SK-N-SH (cell line): ENCODE data around the gene OTOP1. TPM values are rescaled to one million over a fixed set of nuclear protein-coding genes. Genes with fewer than 3 reads are reported as not detected.

ENCODE experiments used
- CTCF ChIA-PET: fragments of 300-600, 350-600 bp; formaldehyde crosslinking; extraction: SDS; loops from one replicate; lab custom pipeline; 2021; lab: Yijun Ruan, JAX
- POLR2A ChIA-PET: fragments of 350-600 bp; sonication (Branson Sonifier 250); formaldehyde crosslinking; extraction: SDS; loops from one replicate; lab custom pipeline; 2020; ENCODE audit warnings: antibody characterized with exemption, inconsistent platforms; lab: Yijun Ruan, JAX
- DNase-seq: peaks from one replicate; pipeline ENCODE4 v3.0.0; 2012
- H2AFZ ChIP-seq: fragments of 200-600 bp; sonication (generic); 2 replicates; pipeline ENCODE4 v1.8.1; 2016; ENCODE audit warnings: antibody characterized with exemption, mild to moderate bottlenecking, low read depth
- H3F3A ChIP-seq: fragments of 200-600 bp; sonication (generic); replicated peaks from 2 replicates; pipeline ENCODE3; 2016; ENCODE audit warnings: antibody characterized with exemption, mild to moderate bottlenecking; ENCODE audit not compliant: insufficient read depth
- H3K27ac ChIP-seq, 2 experiments: fragments of 200-500 bp in 1 of 2; fragments of 200-600 bp in 1 of 2; sonication (Bioruptor generic) in 1 of 2; sonication (generic), shearing (Covaris generic) in 1 of 2; 2 replicates each; pipeline versions ENCODE4 v1.5.1 to v1.6.1; 2014 to 2016; ENCODE audit warnings: low read depth in 2 of 2, inconsistent platforms in 1 of 2, low read length in 1 of 2, mild to moderate bottlenecking in 1 of 2, mixed read lengths in 1 of 2
- H3K27me3 ChIP-seq: fragments of 200-600 bp; sonication (generic), shearing (Covaris generic); 2 replicates; pipeline ENCODE4 v1.6.1; 2016; ENCODE audit warnings: mixed run types; ENCODE audit not compliant: insufficient read depth
- H3K36me3 ChIP-seq, 2 experiments: fragments of 200-500 bp in 1 of 2; fragments of 200-600 bp in 1 of 2; sonication (Bioruptor generic) in 1 of 2; sonication (generic) in 1 of 2; replicated peaks in 1 of 2; 2 replicates each; pipeline versions ENCODE3 to v1.5.1; 2014 to 2016; ENCODE audit warnings: low read length in 1 of 2, mild to moderate bottlenecking in 1 of 2; ENCODE audit not compliant: insufficient read depth in 2 of 2, control insufficient read depth in 1 of 2
- H3K4me1 ChIP-seq, 2 experiments: fragments of 200-500 bp in 1 of 2; fragments of 200-600 bp in 1 of 2; sonication (Bioruptor generic) in 1 of 2; sonication (generic), shearing (Covaris generic) in 1 of 2; 2 replicates each; pipeline versions ENCODE4 v1.5.1 to v1.6.1; 2014 to 2016; ENCODE audit warnings: low read depth in 1 of 2, low read length in 1 of 2, mixed run types in 1 of 2; ENCODE audit not compliant: insufficient read depth in 2 of 2, control insufficient read depth in 1 of 2
- H3K4me2 ChIP-seq: fragments of 200-600 bp; sonication (generic), shearing (Covaris generic); 2 replicates; pipeline ENCODE4 v1.6.1; 2017; ENCODE audit warnings: mixed run types
- H3K4me3 ChIP-seq, 2 experiments: fragments of 200-500 bp in 1 of 2; fragments of 200-600 bp in 1 of 2; sonication (Bioruptor generic) in 1 of 2; sonication (generic), shearing (Covaris generic) in 1 of 2; 2 replicates each; pipeline versions ENCODE4 v1.5.1 to v1.8.1; 2014 to 2016; ENCODE audit warnings: low read depth in 2 of 2, inconsistent platforms in 1 of 2, low read length in 1 of 2, mild to moderate bottlenecking in 1 of 2, mixed read lengths in 1 of 2, moderate library complexity in 1 of 2
- H3K79me2 ChIP-seq: fragments of 200-600 bp; sonication (generic); 2 replicates; pipeline ENCODE4 v1.8.1; 2017; ENCODE audit warnings: mild to moderate bottlenecking; ENCODE audit not compliant: insufficient read depth
- H3K9ac ChIP-seq: fragments of 200-600 bp; sonication (generic); 2 replicates; pipeline ENCODE4 v1.6.1; 2017; ENCODE audit warnings: mixed run types
- H3K9me2 ChIP-seq: fragments of 200-600 bp; sonication (generic); 2 replicates; pipeline ENCODE4 v1.6.1; 2017; ENCODE audit warnings: mixed run types
- H3K9me3 ChIP-seq: fragments of 200-600 bp; sonication (generic); 2 replicates; pipeline ENCODE4 v1.6.1; 2017; ENCODE audit warnings: mixed run types, mild to moderate bottlenecking, moderate library complexity
- H4K20me1 ChIP-seq: fragments of 200-600 bp; sonication (generic); 2 replicates; pipeline ENCODE4 v1.6.1; 2017; ENCODE audit warnings: mild to moderate bottlenecking, mixed run types; ENCODE audit not compliant: insufficient read depth
- ELF1 ChIP-seq: IDR thresholded peaks from 2 replicates; pipeline ENCODE4 v1.4.0; 2012
- EZH2phosphoT487 ChIP-seq: fragments of 200-600 bp; sonication (generic); IDR thresholded peaks from 2 replicates; pipeline ENCODE4 v1.6.1; 2017; ENCODE audit warnings: low read depth, mixed run types, mild to moderate bottlenecking, antibody characterized with exemption, moderate library complexity, borderline replicate concordance
- FOSL2 ChIP-seq: IDR thresholded peaks from 2 replicates; pipeline ENCODE4 v1.4.0; 2012; ENCODE audit warnings: low read depth, mild to moderate bottlenecking, moderate library complexity, borderline replicate concordance
- FOXJ3 ChIP-seq: sonication (generic); formaldehyde crosslinking; IDR thresholded peaks from 2 replicates; pipeline ENCODE4 v1.5.1; 2020; ENCODE audit warnings: mild to moderate bottlenecking, missing genetic modification reagents
- FOXM1 ChIP-seq: IDR thresholded peaks from 2 replicates; pipeline ENCODE4 v1.4.0; 2012; ENCODE audit warnings: low read depth, mild to moderate bottlenecking
- GABPA ChIP-seq: IDR thresholded peaks from 2 replicates; pipeline ENCODE4 v1.4.0; 2012; ENCODE audit warnings: low read depth, mild to moderate bottlenecking
- GATA2 ChIP-seq: sonication (generic); formaldehyde crosslinking; IDR thresholded peaks from 2 replicates; pipeline ENCODE4 v1.5.0; 2020; ENCODE audit warnings: mild to moderate bottlenecking, missing genetic modification reagents
- JUND ChIP-seq: IDR thresholded peaks from 2 replicates; pipeline ENCODE4 v1.4.0; 2012
- MEF2A ChIP-seq: IDR thresholded peaks from 2 replicates; pipeline ENCODE4 v1.4.0; 2012; ENCODE audit warnings: low read depth, borderline replicate concordance
- MXI1 ChIP-seq: IDR thresholded peaks from 2 replicates; pipeline ENCODE4 v1.6.1; 2012; ENCODE audit warnings: mild to moderate bottlenecking, low read depth, low read length, improper control_type of control experiment
- PBX3 ChIP-seq: IDR thresholded peaks from 2 replicates; pipeline ENCODE4; 2012
- RFX5 ChIP-seq: IDR thresholded peaks from 2 replicates; pipeline ENCODE4 v1.6.1; 2012; ENCODE audit warnings: mild to moderate bottlenecking, improper control_type of control experiment, low read length
- RXRA ChIP-seq: IDR thresholded peaks from 2 replicates; pipeline ENCODE4 v1.4.0; 2012; ENCODE audit warnings: low read depth, mild to moderate bottlenecking, borderline replicate concordance
- SIN3A ChIP-seq: IDR thresholded peaks from 2 replicates; pipeline ENCODE4 v1.6.1; 2012; ENCODE audit warnings: low read depth, mild to moderate bottlenecking, low read length, moderate library complexity, borderline replicate concordance
- SMC3 ChIP-seq: IDR thresholded peaks from 2 replicates; pipeline ENCODE4 v1.6.1; 2012; ENCODE audit warnings: low read depth, low read length, improper control_type of control experiment
- TAF1 ChIP-seq: IDR thresholded peaks from 2 replicates; pipeline ENCODE4 v1.6.1; 2012; ENCODE audit warnings: low read depth, mild to moderate bottlenecking, low read length, moderate library complexity, borderline replicate concordance
- TCF12 ChIP-seq: IDR thresholded peaks from 2 replicates; pipeline ENCODE4 v1.4.0; 2012
- TEAD4 ChIP-seq: IDR thresholded peaks from 2 replicates; pipeline ENCODE4 v1.4.0; 2012; ENCODE audit warnings: mild to moderate bottlenecking, borderline replicate concordance; ENCODE audit not compliant: insufficient read depth
- YY1 ChIP-seq: IDR thresholded peaks from 2 replicates; pipeline ENCODE4 v1.4.0; 2012; ENCODE audit warnings: low read depth, mild to moderate bottlenecking
- WGBS: methylation state at CpG from one replicate; pipeline ENCODE4 v1.1.6; 2017; ENCODE audit warnings: low lambda C conversion rate; 5-methylcytosine and 5-hydroxymethylcytosine counted together
- polyA plus RNA-seq, 3 experiments: library from polyadenylated mRNA; depleted of rRNA; stranded (reverse); fragments of >200 nt; gene quantifications; 2 replicates each; pipeline ENCODE4 v1.2.3, GENCODE V29; 2012
- TF ChIP-seq, protein P1 (sequence below): IDR thresholded peaks from 2 replicates; pipeline ENCODE4 v1.6.1; 2012; ENCODE audit warnings: mild to moderate bottlenecking, low read depth, low read length, moderate library complexity
- TF ChIP-seq, protein P2 (sequence below): fragments of 200-600 bp; sonication (generic); IDR thresholded peaks from 2 replicates; pipeline ENCODE4 v1.6.1; 2017; ENCODE audit warnings: antibody characterized with exemption, mild to moderate bottlenecking, moderate library complexity
- TF ChIP-seq, protein P3 (sequence below): fragments of 150-350 bp; IDR thresholded peaks from 2 replicates; pipeline ENCODE4 v1.6.1; 2017; ENCODE audit warnings: antibody characterized with exemption, low read length, low read depth, borderline replicate concordance
- TF ChIP-seq, protein P4 (sequence below): IDR thresholded peaks from 2 replicates; pipeline ENCODE4 v1.4.0; 2012; ENCODE audit warnings: low read depth
- TF ChIP-seq, protein P5 (sequence below): IDR thresholded peaks from 2 replicates; pipeline ENCODE4 v1.4.0; 2012; ENCODE audit warnings: low read depth, borderline replicate concordance

OTOP1 gene
- polyA plus RNA-seq, 1 of the 3 experiments (the other 2 are of a cell fraction), result not detected

GRCh38 chr4:4248029-4248884, 21.5 kb upstream of the OTOP1 start, which contains the start of gene TMEM128:
Gene TMEM128, minus strand, starts transcription at chr4:4248223. Its CDS starts 21 bp downstream, at chr4:4248202.
- WGBS, result 3% methylated on average over 27 of the region's 62 CpGs
- POLR2A ChIA-PET, result interaction anchor here (0.6 to 1.2 kb wide), 3 partner anchors 90 to 604 kb away, joined by 3 to 5 read pairs (median 3); no protein-coding TSS in a partner anchor
- H3K4me3 ChIP-seq, result peak within 1 kb of the TSS; percentile 71 to 93
- TF ChIP-seq YY1 (peak; percentile 94), RFX5 (no peak), SIN3A (no peak), FOSL2 (no peak), RXRA (no peak), FOXJ3 (0 out of 2 replicates have a peak, but pooled peaks have one; percentile 35), EZH2phosphoT487 (no peak), JUND (no peak), ELF1 (peak; percentile 72), GABPA (peak; percentile 94), TAF1 (peak; percentile 96), MXI1 (peak; percentile 68), GATA2 (no peak), TEAD4 (no peak), PBX3 (no peak), TCF12 (no peak; the same call in 1 of the 2 replicates), MEF2A (no peak), FOXM1 (no peak), SMC3 (no peak)
- TF ChIP-seq, protein P1, sequence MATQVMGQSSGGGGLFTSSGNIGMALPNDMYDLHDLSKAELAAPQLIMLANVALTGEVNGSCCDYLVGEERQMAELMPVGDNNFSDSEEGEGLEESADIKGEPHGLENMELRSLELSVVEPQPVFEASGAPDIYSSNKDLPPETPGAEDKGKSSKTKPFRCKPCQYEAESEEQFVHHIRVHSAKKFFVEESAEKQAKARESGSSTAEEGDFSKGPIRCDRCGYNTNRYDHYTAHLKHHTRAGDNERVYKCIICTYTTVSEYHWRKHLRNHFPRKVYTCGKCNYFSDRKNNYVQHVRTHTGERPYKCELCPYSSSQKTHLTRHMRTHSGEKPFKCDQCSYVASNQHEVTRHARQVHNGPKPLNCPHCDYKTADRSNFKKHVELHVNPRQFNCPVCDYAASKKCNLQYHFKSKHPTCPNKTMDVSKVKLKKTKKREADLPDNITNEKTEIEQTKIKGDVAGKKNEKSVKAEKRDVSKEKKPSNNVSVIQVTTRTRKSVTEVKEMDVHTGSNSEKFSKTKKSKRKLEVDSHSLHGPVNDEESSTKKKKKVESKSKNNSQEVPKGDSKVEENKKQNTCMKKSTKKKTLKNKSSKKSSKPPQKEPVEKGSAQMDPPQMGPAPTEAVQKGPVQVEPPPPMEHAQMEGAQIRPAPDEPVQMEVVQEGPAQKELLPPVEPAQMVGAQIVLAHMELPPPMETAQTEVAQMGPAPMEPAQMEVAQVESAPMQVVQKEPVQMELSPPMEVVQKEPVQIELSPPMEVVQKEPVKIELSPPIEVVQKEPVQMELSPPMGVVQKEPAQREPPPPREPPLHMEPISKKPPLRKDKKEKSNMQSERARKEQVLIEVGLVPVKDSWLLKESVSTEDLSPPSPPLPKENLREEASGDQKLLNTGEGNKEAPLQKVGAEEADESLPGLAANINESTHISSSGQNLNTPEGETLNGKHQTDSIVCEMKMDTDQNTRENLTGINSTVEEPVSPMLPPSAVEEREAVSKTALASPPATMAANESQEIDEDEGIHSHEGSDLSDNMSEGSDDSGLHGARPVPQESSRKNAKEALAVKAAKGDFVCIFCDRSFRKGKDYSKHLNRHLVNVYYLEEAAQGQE, result peak; percentile 58; the same call in 1 of the 2 replicates
- TF ChIP-seq, protein P2, sequence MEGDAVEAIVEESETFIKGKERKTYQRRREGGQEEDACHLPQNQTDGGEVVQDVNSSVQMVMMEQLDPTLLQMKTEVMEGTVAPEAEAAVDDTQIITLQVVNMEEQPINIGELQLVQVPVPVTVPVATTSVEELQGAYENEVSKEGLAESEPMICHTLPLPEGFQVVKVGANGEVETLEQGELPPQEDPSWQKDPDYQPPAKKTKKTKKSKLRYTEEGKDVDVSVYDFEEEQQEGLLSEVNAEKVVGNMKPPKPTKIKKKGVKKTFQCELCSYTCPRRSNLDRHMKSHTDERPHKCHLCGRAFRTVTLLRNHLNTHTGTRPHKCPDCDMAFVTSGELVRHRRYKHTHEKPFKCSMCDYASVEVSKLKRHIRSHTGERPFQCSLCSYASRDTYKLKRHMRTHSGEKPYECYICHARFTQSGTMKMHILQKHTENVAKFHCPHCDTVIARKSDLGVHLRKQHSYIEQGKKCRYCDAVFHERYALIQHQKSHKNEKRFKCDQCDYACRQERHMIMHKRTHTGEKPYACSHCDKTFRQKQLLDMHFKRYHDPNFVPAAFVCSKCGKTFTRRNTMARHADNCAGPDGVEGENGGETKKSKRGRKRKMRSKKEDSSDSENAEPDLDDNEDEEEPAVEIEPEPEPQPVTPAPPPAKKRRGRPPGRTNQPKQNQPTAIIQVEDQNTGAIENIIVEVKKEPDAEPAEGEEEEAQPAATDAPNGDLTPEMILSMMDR, result peak; percentile 48
- TF ChIP-seq, protein P3, sequence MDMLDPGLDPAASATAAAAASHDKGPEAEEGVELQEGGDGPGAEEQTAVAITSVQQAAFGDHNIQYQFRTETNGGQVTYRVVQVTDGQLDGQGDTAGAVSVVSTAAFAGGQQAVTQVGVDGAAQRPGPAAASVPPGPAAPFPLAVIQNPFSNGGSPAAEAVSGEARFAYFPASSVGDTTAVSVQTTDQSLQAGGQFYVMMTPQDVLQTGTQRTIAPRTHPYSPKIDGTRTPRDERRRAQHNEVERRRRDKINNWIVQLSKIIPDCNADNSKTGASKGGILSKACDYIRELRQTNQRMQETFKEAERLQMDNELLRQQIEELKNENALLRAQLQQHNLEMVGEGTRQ, result no peak
- TF ChIP-seq, protein P4, sequence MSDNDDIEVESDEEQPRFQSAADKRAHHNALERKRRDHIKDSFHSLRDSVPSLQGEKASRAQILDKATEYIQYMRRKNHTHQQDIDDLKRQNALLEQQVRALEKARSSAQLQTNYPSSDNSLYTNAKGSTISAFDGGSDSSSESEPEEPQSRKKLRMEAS, result no peak
- TF ChIP-seq, protein P5, sequence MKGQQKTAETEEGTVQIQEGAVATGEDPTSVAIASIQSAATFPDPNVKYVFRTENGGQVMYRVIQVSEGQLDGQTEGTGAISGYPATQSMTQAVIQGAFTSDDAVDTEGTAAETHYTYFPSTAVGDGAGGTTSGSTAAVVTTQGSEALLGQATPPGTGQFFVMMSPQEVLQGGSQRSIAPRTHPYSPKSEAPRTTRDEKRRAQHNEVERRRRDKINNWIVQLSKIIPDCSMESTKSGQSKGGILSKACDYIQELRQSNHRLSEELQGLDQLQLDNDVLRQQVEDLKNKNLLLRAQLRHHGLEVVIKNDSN, result no peak

More at GRCh38 chr4:4248029-4248884, 21.5 kb upstream of the OTOP1 start, which contains the start of gene TMEM128:
- CTCF ChIA-PET, result interaction anchor here (0.7 to 4.1 kb wide), 7 partner anchors 12 to 240 kb away, joined by 3 to 43 read pairs (median 4); partner anchors contain the start of genes LYAR and ZBTB49
- Histone ChIP-seq H3F3A (peaks cover 5% of the 10 kb centered on the region), H3K79me2 (peaks cover 12% of the 10 kb centered on the region; the same call in 1 of the 2 replicates), H3K9me3 (no peaks in the 10 kb centered on the region), H3K4me2 (peak within 1 kb of the TSS; percentile 77), H3K4me1 (peaks cover 5 to 11% of the 10 kb centered on the region in 2 experiments), H3K9me2 (no peaks in the 10 kb centered on the region), H3K36me3 (peaks cover 14 to 22% of the 10 kb centered on the region in 2 experiments), H3K27ac (peak within 1 kb of the TSS; percentile 91 to 98), H3K9ac (peak within 1 kb of the TSS; percentile 95), H4K20me1 (no peaks in the 10 kb centered on the region), H3K27me3 (no peaks in the 10 kb centered on the region), H2AFZ (peak within 1 kb of the TSS; percentile 87)
- peak; percentile 96 for DNase-seq
